ENCODE results near the gene AIFM2.

AIFM2 gene

DNA sequence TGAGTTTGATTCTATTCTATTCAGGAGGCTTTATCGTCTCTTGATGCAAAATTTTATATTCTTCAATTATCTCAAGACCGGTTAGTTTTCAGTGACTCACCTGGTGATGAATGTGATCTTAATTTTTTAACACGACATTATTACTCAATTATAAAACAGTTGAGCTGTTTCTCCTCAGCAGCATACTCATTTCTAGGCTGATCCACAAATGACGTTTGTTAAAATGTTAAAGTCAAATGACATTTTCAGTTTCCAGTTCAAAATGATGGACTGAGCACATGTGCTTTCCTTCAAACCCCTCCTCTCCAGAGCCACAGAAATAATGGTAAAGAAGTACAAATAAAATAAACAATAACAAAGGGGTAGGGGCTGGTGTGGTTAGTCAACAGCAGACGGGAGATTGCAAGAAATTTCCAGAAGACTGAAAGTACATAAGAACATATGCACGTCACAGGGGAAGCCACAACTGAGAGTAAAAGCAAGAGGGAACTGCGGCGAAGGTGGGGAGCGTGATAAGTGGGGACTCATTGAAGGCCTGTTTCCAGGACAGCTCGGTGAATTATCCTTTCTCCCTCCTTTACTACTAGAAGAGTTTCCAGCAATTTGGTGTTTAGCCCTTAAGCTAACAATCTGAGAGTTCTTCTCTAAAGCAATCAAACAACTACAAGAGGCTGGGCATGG, 69.1 kb downstream of the AIFM2 start:
- DNase-seq (ENCODE audit: low read depth in 1 of 2, low spot score in 1 of 2): no peak
